IMR-90 (cell line): Measurements from ENCODE around the gene CDC40. TPM values are rescaled to one million over a fixed set of nuclear protein-coding genes. Genes with fewer than 3 reads are reported as not detected.

Source experiments
- ATAC-seq: fragments of 200-7000 bp; cut with Tn5 transposase; 2 replicates; pipeline ENCODE4 v1.9.1; 2020; ENCODE audit warnings: low read depth, mild to moderate bottlenecking, moderate library complexity
- BruUV-seq: library from RNA; stranded (reverse); fragments of 400-500 nt; replicated peaks from 2 replicates; lab custom pipeline; 2021; lab: Mats Ljungman, UMichigan
- CTCF ChIA-PET: fragments of 300-600 bp; formaldehyde crosslinking; extraction: SDS; loops from one replicate; lab custom pipeline; 2021; ENCODE audit warnings: antibody characterized with exemption; lab: Yijun Ruan, JAX
- POLR2A ChIA-PET: fragments of 300-600 bp; sonication (Branson Sonifier 250); formaldehyde crosslinking; loops from one replicate; lab custom pipeline; 2022; ENCODE audit warnings: antibody characterized with exemption; ENCODE audit not compliant: unreplicated experiment; lab: Charles Lee
- DNase-seq: peaks from one replicate; pipeline ENCODE4 v3.0.0; 2013
- H2AFZ ChIP-seq: replicated peaks from 2 replicates; pipeline ENCODE3; 2013; ENCODE audit warnings: low read length, mild to moderate bottlenecking; ENCODE audit not compliant: poor library complexity
- H2AK5ac ChIP-seq: 2 replicates; pipeline ENCODE4 v1.6.1; 2013; ENCODE audit warnings: low read depth, low read length, inconsistent platforms
- H2AK9ac ChIP-seq: replicated peaks from 2 replicates; pipeline ENCODE3; 2013; ENCODE audit warnings: mild to moderate bottlenecking, low read depth, low read length, moderate library complexity; ENCODE audit not compliant: poor library complexity
- H2BK120ac ChIP-seq: 2 replicates; pipeline ENCODE4 v1.6.1; 2013; ENCODE audit warnings: low read depth, low read length, inconsistent platforms
- H2BK15ac ChIP-seq: 3 replicates; pipeline ENCODE4 v1.6.1; 2013; ENCODE audit warnings: low read depth, low read length, inconsistent platforms
- H2BK20ac ChIP-seq: 2 replicates; pipeline ENCODE4 v1.6.1; 2013; ENCODE audit warnings: low read depth, mild to moderate bottlenecking, inconsistent platforms, low read length, moderate library complexity
- H2BK5ac ChIP-seq: 2 replicates; pipeline ENCODE4 v1.6.1; 2013; ENCODE audit warnings: mild to moderate bottlenecking, low read depth, low read length, inconsistent platforms; ENCODE audit not compliant: poor library complexity, severe bottlenecking
- H3K14ac ChIP-seq: replicated peaks from 2 replicates; pipeline ENCODE4 v1.6.1; 2013; ENCODE audit warnings: low read depth, low read length, inconsistent platforms
- H3K18ac ChIP-seq: 2 replicates; pipeline ENCODE4 v1.6.1; 2013; ENCODE audit warnings: low read depth, low read length, control low read depth
- H3K23ac ChIP-seq: 2 replicates; pipeline ENCODE4 v1.6.1; 2013; ENCODE audit warnings: low read depth, low read length, inconsistent platforms
- H3K27ac ChIP-seq: 2 replicates; pipeline ENCODE4 v1.5.1; 2013; ENCODE audit warnings: mild to moderate bottlenecking, control low read depth, low read length; ENCODE audit not compliant: insufficient read depth
- H3K27me3 ChIP-seq: 2 replicates; pipeline ENCODE4 v1.6.1; 2013; ENCODE audit warnings: low read length; ENCODE audit not compliant: control insufficient read depth, insufficient read depth
- H3K36me3 ChIP-seq: 2 replicates; pipeline ENCODE4 v1.6.1; 2013; ENCODE audit warnings: low read length, mixed read lengths; ENCODE audit not compliant: control insufficient read depth, insufficient read depth
- H3K4ac ChIP-seq: 2 replicates; pipeline ENCODE4 v1.6.1; 2013; ENCODE audit warnings: low read depth, low read length, inconsistent platforms
- H3K4me1 ChIP-seq: 2 replicates; pipeline ENCODE4 v1.6.1; 2013; ENCODE audit warnings: low read length, mixed read lengths; ENCODE audit not compliant: control insufficient read depth, insufficient read depth
- H3K4me2 ChIP-seq: 2 replicates; pipeline ENCODE4 v1.6.1; 2013; ENCODE audit warnings: low read depth, mild to moderate bottlenecking, control low read depth, low read length, moderate library complexity
- H3K4me3 ChIP-seq: 2 replicates; pipeline ENCODE4 v1.5.1; 2013; ENCODE audit warnings: low read depth, mild to moderate bottlenecking, control low read depth, low read length, moderate library complexity; ENCODE audit not compliant: insufficient read depth
- H3K56ac ChIP-seq: 2 replicates; pipeline ENCODE4 v1.6.1; 2013; ENCODE audit warnings: low read length, inconsistent platforms; ENCODE audit not compliant: insufficient read depth; ENCODE audit errors: extremely low read depth
- H3K79me1 ChIP-seq, 2 experiments: 2 replicates each; pipeline ENCODE4 v1.6.1; 2013; ENCODE audit warnings: low read length in 2 of 2, inconsistent platforms in 1 of 2, low read depth in 1 of 2
- H3K9ac ChIP-seq: 2 replicates; pipeline ENCODE4 v1.6.1; 2013; ENCODE audit warnings: low read depth, low read length, control low read depth
- H3K9me1 ChIP-seq: 2 replicates; pipeline ENCODE4 v1.6.1; 2013; ENCODE audit warnings: low read length, inconsistent platforms; ENCODE audit not compliant: insufficient read depth
- H3K9me3 ChIP-seq: 2 replicates; pipeline ENCODE4 v1.6.1; 2013; ENCODE audit warnings: low read length; ENCODE audit not compliant: control insufficient read depth, insufficient read depth
- H4K20me1 ChIP-seq: 2 replicates; pipeline ENCODE4 v1.6.1; 2013; ENCODE audit warnings: low read length, inconsistent platforms; ENCODE audit not compliant: insufficient read depth
- H4K5ac ChIP-seq: 2 replicates; pipeline ENCODE4 v1.6.1; 2013; ENCODE audit warnings: mild to moderate bottlenecking, low read depth, low read length, control low read depth
- H4K8ac ChIP-seq, 2 experiments: 2 replicates each; pipeline ENCODE4 v1.6.1; 2013; ENCODE audit warnings: low read depth in 2 of 2, low read length in 2 of 2, control low read depth in 1 of 2, inconsistent platforms in 1 of 2
- H4K91ac ChIP-seq: 2 replicates; pipeline ENCODE4 v1.6.1; 2013; ENCODE audit warnings: low read depth, low read length, inconsistent platforms; ENCODE audit not compliant: insufficient read depth
- BHLHE40 ChIP-seq: fragments of 150-350 bp; IDR thresholded peaks from 2 replicates; pipeline ENCODE4 v1.6.1; 2016; ENCODE audit warnings: mild to moderate bottlenecking, low read depth, low read length
- CEBPB ChIP-seq: IDR thresholded peaks from 2 replicates; pipeline ENCODE4 v1.6.1; 2012; ENCODE audit warnings: low read depth, low read length, improper control_type of control experiment
- CHD1 ChIP-seq: IDR thresholded peaks from 2 replicates; pipeline ENCODE4 v1.6.1; 2012; ENCODE audit warnings: low read depth, low read length, improper control_type of control experiment
- ELK1 ChIP-seq: fragments of 150-350 bp; IDR thresholded peaks from 2 replicates; pipeline ENCODE4 v1.6.1; 2016; ENCODE audit warnings: low read depth, mild to moderate bottlenecking, low read length, moderate library complexity, borderline replicate concordance
- FOS ChIP-seq: fragments of 150-350 bp; IDR thresholded peaks from 2 replicates; pipeline ENCODE4 v1.6.1; 2016; ENCODE audit warnings: low read depth, low read length
- MAFK ChIP-seq: IDR thresholded peaks from 2 replicates; pipeline ENCODE4 v1.6.1; 2012; ENCODE audit warnings: low read depth, low read length, improper control_type of control experiment
- MAZ ChIP-seq: IDR thresholded peaks from 2 replicates; pipeline ENCODE4 v1.6.1; 2012; ENCODE audit warnings: low read depth, mild to moderate bottlenecking, low read length, improper control_type of control experiment, moderate library complexity, borderline replicate concordance
- MXI1 ChIP-seq: IDR thresholded peaks from 2 replicates; pipeline ENCODE4 v1.6.1; 2012; ENCODE audit warnings: low read depth, mild to moderate bottlenecking, low read length, moderate library complexity, borderline replicate concordance
- NFE2L2 ChIP-seq: fragments of 150-350 bp; IDR thresholded peaks from 2 replicates; pipeline ENCODE4 v1.6.1; 2016; ENCODE audit warnings: low read depth, mild to moderate bottlenecking, low read length
- POLR2A ChIP-seq: IDR thresholded peaks from 2 replicates; pipeline ENCODE4 v1.6.1; 2012; ENCODE audit warnings: mild to moderate bottlenecking, low read depth, low read length
- RAD21 ChIP-seq: IDR thresholded peaks from 2 replicates; pipeline ENCODE4 v1.6.1; 2012; ENCODE audit warnings: low read length, improper control_type of control experiment
- RCOR1 ChIP-seq: IDR thresholded peaks from 2 replicates; pipeline ENCODE4 v1.6.1; 2012; ENCODE audit warnings: mild to moderate bottlenecking, low read length, improper control_type of control experiment; ENCODE audit not compliant: insufficient replicate concordance
- RFX5 ChIP-seq: IDR thresholded peaks from 2 replicates; pipeline ENCODE4 v1.8.0; 2012; ENCODE audit warnings: low read depth, mild to moderate bottlenecking, low read length, moderate library complexity
- SMC3 ChIP-seq: fragments of 150-350 bp; IDR thresholded peaks from 2 replicates; pipeline ENCODE4 v1.6.1; 2016; ENCODE audit warnings: low read depth, mild to moderate bottlenecking, antibody characterized with exemption, low read length, moderate library complexity
- WGBS, 2 experiments: methylation state at CpG; one replicate each; pipeline versions ENCODE4 v1.1.5 to v1.1.7; 2013; ENCODE audit warnings: missing lambda C conversion rate in 2 of 2; ENCODE audit not compliant: insufficient read length in 1 of 2; ENCODE audit errors: extremely low coverage in 2 of 2; 5-methylcytosine and 5-hydroxymethylcytosine counted together
- dilution Hi-C: fragments of 300-500 bp; cut with HindIII; formaldehyde crosslinking; loops from one replicate; pipeline ENCODE4 v1.14.3; 2018; ENCODE audit warnings: low sequenced_read_pairs; ENCODE audit not compliant: unreplicated experiment
- in situ Hi-C: fragments of 300-500 bp; cut with MboI; formaldehyde crosslinking; loops from 3 replicates; pipeline ENCODE4 v1.14.3; 2019; ENCODE audit warnings: low sequenced_read_pairs, inconsistent platforms, mixed read lengths
- intact Hi-C: fragments of 100-400 bp; cut with micrococcal nuclease; formaldehyde crosslinking; loops from 2 replicates; pipeline ENCODE4 v1.10.0; 2022
- polyA plus RNA-seq, 3 experiments: library from polyadenylated mRNA; depleted of rRNA; stranded (reverse); fragments of >200 nt; gene quantifications; 2 replicates each; pipeline ENCODE4 v1.2.3, GENCODE V29; 2012; ENCODE audit warnings: low replicate concordance in 1 of 3
- total RNA-seq: library from RNA; depleted of rRNA; stranded (reverse); fragments of >200 nt; gene quantifications from 2 replicates; pipeline ENCODE4 v1.2.3, GENCODE V29; 2012
- TF ChIP-seq, protein P1 (sequence below): fragments of 150-350 bp; IDR thresholded peaks from 2 replicates; pipeline ENCODE4 v1.6.1; 2017; ENCODE audit warnings: mild to moderate bottlenecking, antibody characterized with exemption, low read length, low read depth
- TF ChIP-seq, protein P2 (sequence below): conservative IDR thresholded peaks from 2 replicates; pipeline ENCODE4 v1.5.1; 2012; ENCODE audit warnings: mild to moderate bottlenecking, low read depth, low read length, improper control_type of control experiment

Gene CDC40
- total and polyA plus RNA-seq, 2 of the 4 experiments (the other 2 are of a cell fraction): 7.0 to 16.8 TPM

GRCh38 chr6:110246900-110247546 is 66.8 kb downstream of the CDC40 start:
- Histone ChIP-seq H3K23ac (no peak overlapping the region), H4K5ac (no peak overlapping the region)
- BruUV-seq: no TSS peak

More at GRCh38 chr6:110246900-110247546, 66.8 kb downstream of the CDC40 start:
- in situ Hi-C loops: no loop called here
- Histone ChIP-seq H3K27ac (no peak overlapping the region), H4K91ac (no peak overlapping the region), H2AK9ac (no peak overlapping the region), H4K20me1 (no peaks in the 10 kb centered on the region), H3K18ac (no peak overlapping the region), H3K4ac (no peak overlapping the region), H3K9me1 (no peaks in the 10 kb centered on the region), H3K79me1 (no peaks in the 10 kb centered on the region), H2BK120ac (no peak overlapping the region), H3K36me3 (no peaks in the 10 kb centered on the region), H4K8ac (no peak overlapping the region), H3K4me1 (no peaks in the 10 kb centered on the region), H3K9ac (no peak overlapping the region), H2BK5ac (no peak overlapping the region), H2BK15ac (no peak overlapping the region), H2AFZ (no peak overlapping the region), H3K56ac (no peak overlapping the region), H3K4me2 (no peak overlapping the region), H2AK5ac (no peak overlapping the region), H3K27me3 (no peaks in the 10 kb centered on the region), H3K14ac (no peak overlapping the region), H2BK20ac (no peak overlapping the region), H3K9me3 (no peaks in the 10 kb centered on the region), H3K4me3 (no peak overlapping the region)
- WGBS, 2 experiments: no CpG with 5 or more reads among the region's 3 CpGs
- DNase-seq (no peak), ATAC-seq (no peak)
- TF ChIP-seq NFE2L2 (no peak), RCOR1 (no peak), RFX5 (no peak), POLR2A (no peak), MAFK (no peak), MXI1 (no peak), FOS (no peak), MAZ (no peak), RAD21 (no peak), ELK1 (no peak), SMC3 (no peak), CEBPB (no peak), CHD1 (no peak), BHLHE40 (no peak)
- TF ChIP-seq, protein P1, sequence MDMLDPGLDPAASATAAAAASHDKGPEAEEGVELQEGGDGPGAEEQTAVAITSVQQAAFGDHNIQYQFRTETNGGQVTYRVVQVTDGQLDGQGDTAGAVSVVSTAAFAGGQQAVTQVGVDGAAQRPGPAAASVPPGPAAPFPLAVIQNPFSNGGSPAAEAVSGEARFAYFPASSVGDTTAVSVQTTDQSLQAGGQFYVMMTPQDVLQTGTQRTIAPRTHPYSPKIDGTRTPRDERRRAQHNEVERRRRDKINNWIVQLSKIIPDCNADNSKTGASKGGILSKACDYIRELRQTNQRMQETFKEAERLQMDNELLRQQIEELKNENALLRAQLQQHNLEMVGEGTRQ: no peak
- TF ChIP-seq, protein P2, sequence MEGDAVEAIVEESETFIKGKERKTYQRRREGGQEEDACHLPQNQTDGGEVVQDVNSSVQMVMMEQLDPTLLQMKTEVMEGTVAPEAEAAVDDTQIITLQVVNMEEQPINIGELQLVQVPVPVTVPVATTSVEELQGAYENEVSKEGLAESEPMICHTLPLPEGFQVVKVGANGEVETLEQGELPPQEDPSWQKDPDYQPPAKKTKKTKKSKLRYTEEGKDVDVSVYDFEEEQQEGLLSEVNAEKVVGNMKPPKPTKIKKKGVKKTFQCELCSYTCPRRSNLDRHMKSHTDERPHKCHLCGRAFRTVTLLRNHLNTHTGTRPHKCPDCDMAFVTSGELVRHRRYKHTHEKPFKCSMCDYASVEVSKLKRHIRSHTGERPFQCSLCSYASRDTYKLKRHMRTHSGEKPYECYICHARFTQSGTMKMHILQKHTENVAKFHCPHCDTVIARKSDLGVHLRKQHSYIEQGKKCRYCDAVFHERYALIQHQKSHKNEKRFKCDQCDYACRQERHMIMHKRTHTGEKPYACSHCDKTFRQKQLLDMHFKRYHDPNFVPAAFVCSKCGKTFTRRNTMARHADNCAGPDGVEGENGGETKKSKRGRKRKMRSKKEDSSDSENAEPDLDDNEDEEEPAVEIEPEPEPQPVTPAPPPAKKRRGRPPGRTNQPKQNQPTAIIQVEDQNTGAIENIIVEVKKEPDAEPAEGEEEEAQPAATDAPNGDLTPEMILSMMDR: no peak
- dilution Hi-C loops: no loop called here
- ChIA-PET POLR2A (no interaction called here), CTCF (no interaction called here)
- intact Hi-C loops: no loop called here
